HepG2 (cell line): Measurements from ENCODE around the gene STK11. TPM values are rescaled to one million over a fixed set of nuclear protein-coding genes. Genes with fewer than 3 reads are reported as not detected.

Experiments used
- ATF7 ChIP-seq, 2 experiments: fragments of 450-650 bp in 1 of 2; sonication (generic) in 1 of 2; formaldehyde crosslinking in 1 of 2; IDR thresholded peaks; 2 replicates each; pipeline versions ENCODE4 v1.4.0 to v1.6.1; 2016 to 2020; ENCODE audit warnings: antibody characterized with exemption in 1 of 2, mild to moderate bottlenecking in 1 of 2, missing genetic modification reagents in 1 of 2
- CBX1 ChIP-seq: IDR thresholded peaks from one replicate; pipeline ENCODE4 v1.6.1; 2016; ENCODE audit warnings: antibody characterized with exemption, low read depth
- GATA4 ChIP-seq: sonication (generic); IDR thresholded peaks from 2 replicates; pipeline ENCODE4 v1.6.1; 2016; ENCODE audit warnings: antibody characterized with exemption, low read depth, borderline replicate concordance
- HNRNPL ChIP-seq: fragments of 200-400 bp; formaldehyde crosslinking; IDR thresholded peaks from 2 replicates; pipeline ENCODE4 v1.6.1; 2017; ENCODE audit warnings: mild to moderate bottlenecking, low read depth, low read length
- PAF1 ChIP-seq: IDR thresholded peaks from 2 replicates; pipeline ENCODE4 v1.6.1; 2016; ENCODE audit warnings: missing genetic modification reagents, missing compliant biosample characterization
- RFXAP ChIP-seq: sonication (generic); formaldehyde crosslinking; IDR thresholded peaks from 2 replicates; pipeline ENCODE4 v1.4.0; 2020; ENCODE audit warnings: missing genetic modification reagents, borderline replicate concordance
- ZFP36L1 ChIP-seq: sonication (generic); formaldehyde crosslinking; IDR thresholded peaks from 2 replicates; pipeline ENCODE4 v1.8.0; 2022; ENCODE audit warnings: mild to moderate bottlenecking, missing genetic modification reagents, moderate library complexity
- ZFX ChIP-seq: sonication (generic); formaldehyde crosslinking; IDR thresholded peaks from 2 replicates; pipeline ENCODE4 v1.4.0; 2020; ENCODE audit warnings: mild to moderate bottlenecking, low read depth, missing genetic modification reagents, moderate library complexity
- ZKSCAN1 ChIP-seq: fragments of 150-350 bp; IDR thresholded peaks from 2 replicates; pipeline ENCODE4 v1.6.1; 2014; ENCODE audit warnings: low read length
- ZNF543 ChIP-seq: sonication (generic); formaldehyde crosslinking; IDR thresholded peaks from 2 replicates; pipeline ENCODE4 v1.4.0; 2020; ENCODE audit warnings: mild to moderate bottlenecking, missing genetic modification reagents
- ZNF598 ChIP-seq: sonication (generic); formaldehyde crosslinking; IDR thresholded peaks from 2 replicates; pipeline ENCODE4 v1.5.1; 2020; ENCODE audit warnings: mild to moderate bottlenecking, missing genetic modification reagents, borderline replicate concordance
- ZNF839 ChIP-seq: sonication (generic); formaldehyde crosslinking; IDR thresholded peaks from 2 replicates; pipeline ENCODE4 v1.4.0; 2020; ENCODE audit warnings: missing genetic modification reagents, mild to moderate bottlenecking, borderline replicate concordance
- polyA plus RNA-seq, 8 experiments: library from polyadenylated mRNA; depleted of rRNA in 3 of 8; stranded (reverse) in 7 of 8; unstranded in 1 of 8; fragments of >200 nt; fragmentation: Illumina TruSeq in 4 of 8; extraction: Trizol in 4 of 8; gene quantifications; 2 replicates each; pipeline versions ENCODE4 v1.2.1 to v1.2.3, GENCODE V29; 2011 to 2016; ENCODE audit warnings: low read depth in 4 of 8, missing spikeins in 1 of 8, mixed read lengths in 1 of 8; ENCODE audit not compliant: insufficient read depth in 1 of 8
- total RNA-seq, 5 experiments: library from RNA; depleted of rRNA; stranded (reverse); fragments of >200 nt; fragmentation: Illumina TruSeq; extraction: Trizol; gene quantifications; 2 replicates each; pipeline ENCODE4 v1.2.3, GENCODE V29; 2016; ENCODE audit warnings: low read depth in 1 of 5
- TF ChIP-seq, protein P1 (sequence below): sonication (generic); formaldehyde crosslinking; IDR thresholded peaks from 2 replicates; pipeline ENCODE4 v1.4.0; 2020; ENCODE audit warnings: missing genetic modification reagents, borderline replicate concordance
- TF ChIP-seq, protein P2 (sequence below): IDR thresholded peaks from 2 replicates; pipeline ENCODE4 v1.6.1; 2016
- TF ChIP-seq, protein P3 (sequence below): sonication (generic); formaldehyde crosslinking; IDR thresholded peaks from 2 replicates; pipeline ENCODE4 v1.4.0; 2020; ENCODE audit warnings: missing genetic modification reagents
- TF ChIP-seq, protein P4 (sequence below): sonication (generic); formaldehyde crosslinking; IDR thresholded peaks from 2 replicates; pipeline ENCODE4 v1.5.1; 2020; ENCODE audit warnings: mild to moderate bottlenecking, missing genetic modification reagents, moderate library complexity
- TF ChIP-seq, protein P5 (sequence below): sonication (generic); formaldehyde crosslinking; IDR thresholded peaks from 2 replicates; pipeline ENCODE4 v1.4.0; 2020; ENCODE audit warnings: missing genetic modification reagents
- TF ChIP-seq, protein P6 (sequence below): sonication (generic); IDR thresholded peaks from 2 replicates; pipeline ENCODE4 v1.6.1; 2016; ENCODE audit warnings: low read depth, borderline replicate concordance

STK11 gene
- total and polyA plus RNA-seq, 2 of the 13 experiments (the other 11 are each of a cell fraction or from before 2014, with no cell fraction given): 27.5 to 43.6 TPM

DNA sequence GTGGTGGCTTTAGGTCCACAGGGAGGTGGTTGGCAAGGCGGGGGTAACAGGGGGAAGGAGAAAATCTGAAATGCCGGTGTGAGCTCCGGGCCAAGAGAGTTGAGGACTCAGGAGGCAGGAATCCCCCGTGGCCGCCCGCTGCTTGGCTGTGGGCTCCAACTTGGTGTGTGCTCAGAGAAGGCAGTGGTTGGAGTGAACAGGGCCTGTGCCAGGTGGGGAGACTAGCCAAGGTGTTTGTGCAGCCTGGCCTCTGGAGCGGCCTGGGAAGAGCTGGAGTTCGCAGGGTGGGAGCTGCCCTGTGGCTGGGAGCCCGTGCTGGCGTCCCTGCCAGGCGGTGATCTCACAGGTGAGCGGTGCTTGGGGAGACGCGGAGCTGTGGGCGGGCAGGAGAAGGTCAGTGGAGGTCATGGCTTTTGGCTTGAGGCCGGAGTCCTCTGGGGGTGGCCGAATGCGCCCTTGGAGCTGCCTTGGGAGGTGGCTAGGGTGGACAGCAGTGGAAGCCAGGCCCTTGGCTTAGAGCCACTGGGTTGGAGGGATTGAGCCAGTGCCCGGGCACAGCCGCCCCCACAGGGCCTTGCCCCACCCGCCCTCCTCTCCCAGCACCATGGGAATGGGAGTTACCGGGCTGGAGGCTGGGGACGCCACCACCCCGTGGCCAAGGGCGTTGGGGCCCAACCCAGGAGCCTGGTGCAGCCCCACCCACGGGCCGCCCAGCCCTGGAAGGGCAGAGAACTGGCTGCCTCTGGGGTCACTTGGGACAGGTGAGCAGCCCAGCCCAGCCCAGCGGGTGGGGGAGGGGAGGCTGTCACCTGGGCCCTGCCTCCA lies 56.4 kb downstream of the STK11 start (continued):
- TF ChIP-seq, protein P1, sequence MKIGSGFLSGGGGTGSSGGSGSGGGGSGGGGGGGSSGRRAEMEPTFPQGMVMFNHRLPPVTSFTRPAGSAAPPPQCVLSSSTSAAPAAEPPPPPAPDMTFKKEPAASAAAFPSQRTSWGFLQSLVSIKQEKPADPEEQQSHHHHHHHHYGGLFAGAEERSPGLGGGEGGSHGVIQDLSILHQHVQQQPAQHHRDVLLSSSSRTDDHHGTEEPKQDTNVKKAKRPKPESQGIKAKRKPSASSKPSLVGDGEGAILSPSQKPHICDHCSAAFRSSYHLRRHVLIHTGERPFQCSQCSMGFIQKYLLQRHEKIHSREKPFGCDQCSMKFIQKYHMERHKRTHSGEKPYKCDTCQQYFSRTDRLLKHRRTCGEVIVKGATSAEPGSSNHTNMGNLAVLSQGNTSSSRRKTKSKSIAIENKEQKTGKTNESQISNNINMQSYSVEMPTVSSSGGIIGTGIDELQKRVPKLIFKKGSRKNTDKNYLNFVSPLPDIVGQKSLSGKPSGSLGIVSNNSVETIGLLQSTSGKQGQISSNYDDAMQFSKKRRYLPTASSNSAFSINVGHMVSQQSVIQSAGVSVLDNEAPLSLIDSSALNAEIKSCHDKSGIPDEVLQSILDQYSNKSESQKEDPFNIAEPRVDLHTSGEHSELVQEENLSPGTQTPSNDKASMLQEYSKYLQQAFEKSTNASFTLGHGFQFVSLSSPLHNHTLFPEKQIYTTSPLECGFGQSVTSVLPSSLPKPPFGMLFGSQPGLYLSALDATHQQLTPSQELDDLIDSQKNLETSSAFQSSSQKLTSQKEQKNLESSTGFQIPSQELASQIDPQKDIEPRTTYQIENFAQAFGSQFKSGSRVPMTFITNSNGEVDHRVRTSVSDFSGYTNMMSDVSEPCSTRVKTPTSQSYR (CRISPR knock-in tag): peak; percentile 86
- TF ChIP-seq ZNF543 (CRISPR knock-in tag) (no peak), ZKSCAN1 (no peak), RFXAP (CRISPR knock-in tag) (0 out of 2 replicates have a peak, but pooled peaks have one; percentile 4), ZFP36L1 (CRISPR knock-in tag) (0 out of 2 replicates have a peak, but pooled peaks have one; percentile 29), CBX1 (no peak), ZNF598 (CRISPR knock-in tag) (0 out of 2 replicates have a peak, but pooled peaks have one; percentile 36), HNRNPL (peak; percentile 83), PAF1 (CRISPR knock-in tag) (no peak), ATF7 (IDR thresholded peaks at IDR 0.05) (no peak), ATF7 (CRISPR knock-in tag; IDR thresholded peaks at IDR 0.05) (no peak), ZNF839 (CRISPR knock-in tag) (0 out of 2 replicates have a peak, but pooled peaks have one; percentile 44), ZFX (CRISPR knock-in tag) (peak; percentile 61), GATA4 (no peak)
- TF ChIP-seq, protein P2, sequence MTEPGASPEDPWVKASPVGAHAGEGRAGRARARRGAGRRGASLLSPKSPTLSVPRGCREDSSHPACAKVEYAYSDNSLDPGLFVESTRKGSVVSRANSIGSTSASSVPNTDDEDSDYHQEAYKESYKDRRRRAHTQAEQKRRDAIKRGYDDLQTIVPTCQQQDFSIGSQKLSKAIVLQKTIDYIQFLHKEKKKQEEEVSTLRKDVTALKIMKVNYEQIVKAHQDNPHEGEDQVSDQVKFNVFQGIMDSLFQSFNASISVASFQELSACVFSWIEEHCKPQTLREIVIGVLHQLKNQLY: no peak
- TF ChIP-seq, protein P3, sequence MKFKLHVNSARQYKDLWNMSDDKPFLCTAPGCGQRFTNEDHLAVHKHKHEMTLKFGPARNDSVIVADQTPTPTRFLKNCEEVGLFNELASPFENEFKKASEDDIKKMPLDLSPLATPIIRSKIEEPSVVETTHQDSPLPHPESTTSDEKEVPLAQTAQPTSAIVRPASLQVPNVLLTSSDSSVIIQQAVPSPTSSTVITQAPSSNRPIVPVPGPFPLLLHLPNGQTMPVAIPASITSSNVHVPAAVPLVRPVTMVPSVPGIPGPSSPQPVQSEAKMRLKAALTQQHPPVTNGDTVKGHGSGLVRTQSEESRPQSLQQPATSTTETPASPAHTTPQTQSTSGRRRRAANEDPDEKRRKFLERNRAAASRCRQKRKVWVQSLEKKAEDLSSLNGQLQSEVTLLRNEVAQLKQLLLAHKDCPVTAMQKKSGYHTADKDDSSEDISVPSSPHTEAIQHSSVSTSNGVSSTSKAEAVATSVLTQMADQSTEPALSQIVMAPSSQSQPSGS (CRISPR knock-in tag): peak; percentile 21; the same call in 1 of the 2 replicates
- TF ChIP-seq, protein P4, sequence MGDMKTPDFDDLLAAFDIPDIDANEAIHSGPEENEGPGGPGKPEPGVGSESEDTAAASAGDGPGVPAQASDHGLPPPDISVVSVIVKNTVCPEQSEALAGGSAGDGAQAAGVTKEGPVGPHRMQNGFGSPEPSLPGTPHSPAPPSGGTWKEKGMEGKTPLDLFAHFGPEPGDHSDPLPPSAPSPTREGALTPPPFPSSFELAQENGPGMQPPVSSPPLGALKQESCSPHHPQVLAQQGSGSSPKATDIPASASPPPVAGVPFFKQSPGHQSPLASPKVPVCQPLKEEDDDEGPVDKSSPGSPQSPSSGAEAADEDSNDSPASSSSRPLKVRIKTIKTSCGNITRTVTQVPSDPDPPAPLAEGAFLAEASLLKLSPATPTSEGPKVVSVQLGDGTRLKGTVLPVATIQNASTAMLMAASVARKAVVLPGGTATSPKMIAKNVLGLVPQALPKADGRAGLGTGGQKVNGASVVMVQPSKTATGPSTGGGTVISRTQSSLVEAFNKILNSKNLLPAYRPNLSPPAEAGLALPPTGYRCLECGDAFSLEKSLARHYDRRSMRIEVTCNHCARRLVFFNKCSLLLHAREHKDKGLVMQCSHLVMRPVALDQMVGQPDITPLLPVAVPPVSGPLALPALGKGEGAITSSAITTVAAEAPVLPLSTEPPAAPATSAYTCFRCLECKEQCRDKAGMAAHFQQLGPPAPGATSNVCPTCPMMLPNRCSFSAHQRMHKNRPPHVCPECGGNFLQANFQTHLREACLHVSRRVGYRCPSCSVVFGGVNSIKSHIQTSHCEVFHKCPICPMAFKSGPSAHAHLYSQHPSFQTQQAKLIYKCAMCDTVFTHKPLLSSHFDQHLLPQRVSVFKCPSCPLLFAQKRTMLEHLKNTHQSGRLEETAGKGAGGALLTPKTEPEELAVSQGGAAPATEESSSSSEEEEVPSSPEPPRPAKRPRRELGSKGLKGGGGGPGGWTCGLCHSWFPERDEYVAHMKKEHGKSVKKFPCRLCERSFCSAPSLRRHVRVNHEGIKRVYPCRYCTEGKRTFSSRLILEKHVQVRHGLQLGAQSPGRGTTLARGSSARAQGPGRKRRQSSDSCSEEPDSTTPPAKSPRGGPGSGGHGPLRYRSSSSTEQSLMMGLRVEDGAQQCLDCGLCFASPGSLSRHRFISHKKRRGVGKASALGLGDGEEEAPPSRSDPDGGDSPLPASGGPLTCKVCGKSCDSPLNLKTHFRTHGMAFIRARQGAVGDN (CRISPR knock-in tag): peak; percentile 38
- TF ChIP-seq, protein P5, sequence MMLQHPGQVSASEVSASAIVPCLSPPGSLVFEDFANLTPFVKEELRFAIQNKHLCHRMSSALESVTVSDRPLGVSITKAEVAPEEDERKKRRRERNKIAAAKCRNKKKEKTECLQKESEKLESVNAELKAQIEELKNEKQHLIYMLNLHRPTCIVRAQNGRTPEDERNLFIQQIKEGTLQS (CRISPR knock-in tag): peak; percentile 35; the same call in 1 of the 2 replicates
- TF ChIP-seq, protein P6, sequence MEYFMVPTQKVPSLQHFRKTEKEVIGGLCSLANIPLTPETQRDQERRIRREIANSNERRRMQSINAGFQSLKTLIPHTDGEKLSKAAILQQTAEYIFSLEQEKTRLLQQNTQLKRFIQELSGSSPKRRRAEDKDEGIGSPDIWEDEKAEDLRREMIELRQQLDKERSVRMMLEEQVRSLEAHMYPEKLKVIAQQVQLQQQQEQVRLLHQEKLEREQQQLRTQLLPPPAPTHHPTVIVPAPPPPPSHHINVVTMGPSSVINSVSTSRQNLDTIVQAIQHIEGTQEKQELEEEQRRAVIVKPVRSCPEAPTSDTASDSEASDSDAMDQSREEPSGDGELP: peak; percentile 54; the same call in 1 of the 2 replicates
